Ureter (tissue), 1 donor: ENCODE measurements around the gene SYNPR. TPM values are rescaled to one million over a fixed set of nuclear protein-coding genes. Genes with fewer than 3 reads are reported as not detected.
"Not testable (repeated sequence)": the region's sequence is repeated elsewhere in the genome, so short reads cannot be mapped to it uniquely, and the experiment has no call there.

Experiments used
- DNase-seq: peaks from one replicate; pipeline ENCODE4 v3.0.0-alpha.2; 2020; ENCODE audit warnings: low spot score
- total RNA-seq: library from RNA; stranded (reverse); gene quantifications from one replicate; pipeline ENCODE4 v1.2.4, GENCODE V29; 2023
- donor health status: DM: yes; HTN: yes; CAD: no.

Gene SYNPR
- total RNA-seq, result not detected

DNA sequence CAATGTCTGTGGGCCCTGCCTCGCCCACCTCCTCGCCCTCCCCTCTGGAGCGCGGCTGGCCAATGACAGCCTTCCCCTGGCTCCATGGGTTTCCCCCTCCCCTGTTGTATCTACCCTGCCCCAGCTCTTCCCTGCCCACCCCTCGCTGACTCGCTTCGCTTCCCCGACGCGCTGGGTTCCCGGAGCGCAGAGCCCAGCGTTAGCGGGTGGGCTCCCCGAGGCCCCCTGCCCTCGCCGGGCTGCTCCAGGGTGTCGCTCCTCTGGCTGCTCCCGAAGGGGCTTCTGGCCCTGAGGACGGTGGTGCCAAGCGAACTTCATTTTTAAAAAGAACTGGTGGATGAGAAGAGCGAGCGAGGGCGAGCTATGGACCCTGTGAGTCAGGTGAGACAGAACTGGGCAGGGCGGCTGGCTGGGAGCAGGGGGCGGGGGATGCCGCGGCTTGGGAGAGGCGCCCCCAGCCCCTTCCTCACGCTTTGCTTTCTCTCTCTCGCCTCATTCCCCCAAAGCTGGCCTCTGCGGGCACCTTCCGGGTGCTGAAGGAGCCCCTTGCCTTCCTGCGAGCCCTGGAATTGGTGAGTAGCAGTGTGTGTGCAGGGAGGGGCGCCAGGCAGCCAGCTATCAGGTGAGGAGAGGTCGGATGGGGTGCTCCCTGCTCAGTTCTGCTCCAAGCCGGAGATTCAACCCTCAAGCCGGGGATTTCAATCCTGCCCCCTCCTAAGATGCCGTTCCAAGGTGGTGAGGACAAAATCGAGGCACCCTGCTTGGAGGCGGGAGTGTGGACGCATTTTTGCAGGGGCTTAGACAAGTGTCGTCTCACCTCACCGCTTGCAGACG, at the start of gene SYNPR:
Gene SYNPR, plus strand, starts transcription at position 138 of the 834 bp plus-strand sequence.
- DNase-seq, result no peak

- DNase-seq, result no peak
These were observed 49.4 kb upstream of the SYNPR start for GRCh38 chr3:63228677-63229076.

GRCh38 chr3:63230146-63230545, 48.0 kb upstream of the SYNPR start:
- no peak for DNase-seq

- no peak for DNase-seq
These were observed 46.5 kb upstream of the SYNPR start for GRCh38 chr3:63231643-63232042.

- DNase-seq, result no peak
These were observed 45.2 kb upstream of the SYNPR start for GRCh38 chr3:63232764-63233396.

GRCh38 chr3:63240381-63240902, 37.7 kb upstream of the SYNPR start:
- DNase-seq, result no peak

GRCh38 chr3:63242124-63242523, 36.0 kb upstream of the SYNPR start:
- DNase-seq, result no peak

- no peak for DNase-seq
These were observed 33.6 kb upstream of the SYNPR start for GRCh38 chr3:63244486-63244885.

DNA sequence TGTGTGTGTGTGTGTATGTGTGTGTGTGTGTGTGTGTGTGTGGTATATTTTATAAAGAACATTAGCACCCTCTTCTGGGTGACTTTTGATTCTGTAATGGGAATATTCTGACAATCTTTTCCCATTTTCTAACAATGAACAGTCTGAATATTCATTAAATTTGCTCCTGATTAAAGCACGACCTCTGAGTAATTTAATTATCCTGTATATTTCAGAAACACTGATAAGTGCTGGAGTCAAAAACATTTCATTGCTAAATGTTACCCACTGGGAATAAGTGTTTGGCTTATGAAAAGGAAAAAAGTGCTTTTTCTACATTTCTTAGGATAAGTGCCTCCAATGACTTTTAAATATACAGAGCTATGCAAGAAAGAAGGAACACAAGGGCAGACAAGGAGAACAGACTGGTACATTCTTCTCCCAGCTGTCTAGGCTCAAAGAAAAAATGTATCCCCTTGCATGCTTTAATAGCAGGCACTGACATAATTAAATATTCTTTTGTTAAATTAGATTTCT, 32.3 kb upstream of the SYNPR start:
- no peak for DNase-seq

GRCh38 chr3:63248015-63248414, 30.1 kb upstream of the SYNPR start:
- no peak for DNase-seq

DNA sequence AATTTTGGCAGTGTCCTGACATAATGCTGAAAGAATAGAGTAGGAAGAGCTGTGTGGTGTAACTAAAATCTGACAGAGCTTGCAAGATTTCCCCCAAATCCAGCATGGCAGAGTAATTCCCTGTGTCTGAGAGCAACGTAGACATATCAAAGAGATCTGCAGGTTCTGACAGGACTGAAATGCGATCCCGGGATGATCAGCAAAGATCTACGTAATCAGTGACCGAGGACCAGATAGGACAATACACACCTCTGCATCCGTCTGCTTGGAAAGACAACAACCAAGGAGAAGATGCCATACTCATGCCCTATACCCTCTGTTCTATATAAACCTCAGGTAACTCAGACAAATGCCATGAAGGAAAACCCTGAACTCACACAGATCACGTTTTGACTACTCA, 26.6 kb upstream of the SYNPR start:
- DNase-seq, result no peak

DNA sequence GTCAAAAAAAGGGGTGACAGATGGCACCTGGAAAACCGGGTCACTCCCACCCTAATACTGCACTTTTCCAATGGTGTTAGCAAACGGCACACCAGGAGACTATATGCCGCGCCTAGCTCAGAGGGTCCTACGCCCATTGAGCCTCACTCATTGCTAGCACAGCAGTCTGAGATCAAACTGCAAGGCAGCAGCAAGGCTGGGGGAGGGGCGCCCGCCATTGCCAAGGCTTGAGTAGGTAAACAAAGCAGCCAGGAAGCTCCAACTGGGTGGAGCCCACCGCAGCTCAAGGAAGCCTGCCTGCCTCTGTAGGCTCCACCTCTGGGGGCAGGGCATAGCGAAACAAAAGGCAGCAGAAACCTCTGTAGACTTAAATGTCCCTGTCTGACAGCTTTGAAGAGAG, 22.3 kb upstream of the SYNPR start:
- not testable (repeated sequence) for DNase-seq

- DNase-seq, result no peak
These were observed 13.4 kb upstream of the SYNPR start for GRCh38 chr3:63264716-63265115.

- no peak for DNase-seq
These were observed 3.7 kb upstream of the SYNPR start for GRCh38 chr3:63274359-63274758.

- DNase-seq, result no peak
These were observed 1.1 kb downstream of the SYNPR start for GRCh38 chr3:63279005-63279841.

DNA sequence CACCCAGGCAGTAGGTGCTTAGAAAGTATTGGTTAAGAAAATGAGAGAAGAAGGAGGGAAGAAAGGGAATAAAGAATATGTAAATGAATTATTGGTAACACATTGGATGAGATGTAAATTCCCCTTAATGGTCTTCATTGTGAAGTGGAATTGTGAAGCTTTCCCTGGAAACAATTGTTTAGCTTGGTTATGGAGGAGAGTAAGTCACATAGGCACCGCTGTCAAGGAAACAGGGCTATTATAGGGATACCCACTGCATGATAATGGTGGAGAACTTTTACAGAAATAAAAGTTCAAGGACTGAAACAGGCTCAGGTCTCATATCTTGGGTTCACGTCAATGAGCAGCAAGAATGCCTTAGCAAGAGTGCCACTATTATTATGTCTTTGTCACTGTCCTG, 9.5 kb downstream of the SYNPR start:
- DNase-seq, result no peak

GRCh38 chr3:63290686-63291085, 12.6 kb downstream of the SYNPR start:
- DNase-seq, result no peak

DNA sequence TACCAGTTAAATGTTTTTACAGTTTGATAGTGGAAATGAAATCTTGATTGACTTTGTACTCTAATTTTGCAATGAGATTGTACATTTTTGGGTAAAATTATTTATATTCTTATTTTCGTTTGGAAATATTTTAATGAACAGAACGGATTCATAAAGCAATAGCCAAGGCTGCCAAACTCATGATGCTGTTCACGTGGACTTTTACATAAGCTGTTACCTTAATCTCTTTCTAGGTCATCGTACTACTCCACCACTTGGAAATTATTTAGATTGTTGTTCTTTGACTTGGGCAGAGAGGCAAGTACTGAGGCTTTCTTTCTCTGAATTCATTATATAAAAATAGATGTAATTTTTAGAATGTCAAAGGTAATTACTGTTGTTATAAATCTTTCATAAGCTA, 16.2 kb downstream of the SYNPR start:
- no peak for DNase-seq

GRCh38 chr3:63295356-63295755, 17.2 kb downstream of the SYNPR start:
- DNase-seq, result no peak

- no peak for DNase-seq
These were observed 17.7 kb downstream of the SYNPR start for GRCh38 chr3:63295806-63296205.

- no peak for DNase-seq
These were observed 18.1 kb downstream of the SYNPR start for GRCh38 chr3:63296249-63296648.

GRCh38 chr3:63303238-63303637, 25.1 kb downstream of the SYNPR start:
- no peak for DNase-seq
